DOHH2 (cell line): ENCODE measurements around the gene CYRIA.

ENCODE experiments used
- H3F3A ChIP-seq: fragments of 200-600 bp; sonication (generic), shearing (Covaris generic); 2 replicates; pipeline ENCODE4 v1.6.0; 2016; ENCODE audit warnings: antibody characterized with exemption, mild to moderate bottlenecking; ENCODE audit not compliant: control insufficient read depth, insufficient read depth
- H3K27ac ChIP-seq: fragments of 200-600 bp; sonication (generic); 2 replicates; pipeline ENCODE4 v1.5.1; 2014; ENCODE audit warnings: low read depth, mild to moderate bottlenecking, low read length, moderate library complexity
- H3K27me3 ChIP-seq: fragments of 200-600 bp; sonication (generic); 2 replicates; pipeline ENCODE4 v1.6.1; 2014; ENCODE audit warnings: mild to moderate bottlenecking, low read length, mixed read lengths; ENCODE audit not compliant: control insufficient read depth
- H3K36me3 ChIP-seq: fragments of 200-600 bp; sonication (generic); 2 replicates; pipeline ENCODE4 v1.6.1; 2014; ENCODE audit warnings: mild to moderate bottlenecking, low read length, moderate library complexity, mixed read lengths; ENCODE audit not compliant: control insufficient read depth
- H3K4me1 ChIP-seq: fragments of 200-600 bp; sonication (generic); 2 replicates; pipeline ENCODE4 v1.6.1; 2014; ENCODE audit warnings: mild to moderate bottlenecking, low read length, mixed read lengths; ENCODE audit not compliant: control insufficient read depth
- H3K4me2 ChIP-seq: fragments of 200-600 bp; sonication (generic); 2 replicates; pipeline ENCODE4 v1.6.0; 2014; ENCODE audit warnings: mild to moderate bottlenecking, low read length, moderate library complexity
- H3K4me3 ChIP-seq: fragments of 200-600 bp; sonication (generic); 2 replicates; pipeline ENCODE4 v1.5.1; 2014; ENCODE audit warnings: mild to moderate bottlenecking, low read length, mixed read lengths
- H3K79me2 ChIP-seq: fragments of 200-600 bp; sonication (generic); 2 replicates; pipeline ENCODE4 v1.6.1; 2014; ENCODE audit warnings: mild to moderate bottlenecking, low read length, mixed read lengths; ENCODE audit not compliant: control insufficient read depth
- H3K9me2 ChIP-seq: fragments of 200-600 bp; sonication (generic); replicated peaks from 2 replicates; pipeline ENCODE4 v1.6.1; 2014; ENCODE audit warnings: mild to moderate bottlenecking, low read length, mixed read lengths; ENCODE audit not compliant: control insufficient read depth
- H3K9me3 ChIP-seq: fragments of 200-600 bp; sonication (generic); 2 replicates; pipeline ENCODE4 v1.6.1; 2014; ENCODE audit warnings: antibody characterized with exemption, low read length, mixed read lengths; ENCODE audit not compliant: control insufficient read depth, insufficient read depth
- H4K20me1 ChIP-seq: fragments of 200-600 bp; sonication (generic); 2 replicates; pipeline ENCODE4 v1.6.0; 2014; ENCODE audit warnings: low read depth, mild to moderate bottlenecking, antibody characterized with exemption, low read length, moderate library complexity; ENCODE audit not compliant: control insufficient read depth, insufficient read depth
- EZH2phosphoT487 ChIP-seq: fragments of 200-600 bp; sonication (generic); IDR thresholded peaks from 2 replicates; pipeline ENCODE4 v1.6.1; 2017; ENCODE audit warnings: borderline replicate concordance, mild to moderate bottlenecking, antibody characterized with exemption, low read length, moderate library complexity, mixed read lengths
- TF ChIP-seq, protein P1 (sequence below): fragments of 200-600 bp; sonication (generic); IDR thresholded peaks from one replicate; pipeline ENCODE4 v1.5.1; 2014; ENCODE audit warnings: antibody characterized with exemption, mild to moderate bottlenecking, low read depth, low read length; ENCODE audit not compliant: poor library complexity, severe bottlenecking

The CYRIA gene

DNA sequence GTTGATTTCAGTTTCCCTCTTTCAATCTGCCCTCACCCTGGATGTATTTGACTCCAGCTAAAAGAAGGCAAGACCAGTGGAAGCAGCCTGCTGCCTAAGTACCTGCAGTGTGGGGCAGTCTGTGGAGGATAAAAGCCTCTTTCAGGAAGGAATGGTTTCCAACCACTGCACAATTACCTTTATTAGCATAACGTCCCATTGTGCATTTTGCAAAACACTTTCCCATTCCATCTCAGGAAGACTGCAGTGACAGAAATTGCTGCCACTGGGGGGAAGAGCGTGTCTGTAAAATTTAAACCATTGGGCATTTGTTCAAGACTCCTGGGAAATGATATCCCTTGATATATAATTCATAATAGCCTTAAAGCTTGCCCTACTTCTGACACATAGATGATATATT, 26.2 kb downstream of the CYRIA start:
- peak overlapping the region; percentile 73 for H3K4me2 ChIP-seq
- no peaks in the 10 kb centered on the region for H3K27me3 ChIP-seq

DNA sequence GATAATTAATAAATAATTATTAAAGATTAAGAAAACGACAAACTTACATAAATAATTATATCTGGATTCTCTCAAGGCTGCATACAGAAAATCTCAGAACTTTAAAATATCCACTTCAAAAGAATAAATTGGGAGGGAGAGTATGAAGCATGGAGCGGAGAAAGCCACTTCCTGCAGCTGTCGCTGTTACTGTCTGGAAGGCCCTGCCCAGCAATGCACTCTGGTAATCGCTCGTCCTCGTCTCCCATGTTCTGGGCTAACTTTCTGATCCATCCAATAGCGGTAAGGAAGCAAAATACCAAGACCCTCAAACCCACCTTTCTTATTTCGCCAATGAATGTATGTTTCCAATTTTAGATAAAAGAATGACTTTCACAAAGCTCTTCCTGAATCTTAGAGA, 26.7 kb downstream of the CYRIA start:
- Histone ChIP-seq H3K27ac (peak overlapping the region; percentile 69), H3K79me2 (peaks cover 15% of the 10 kb centered on the region), H3K4me3 (peak overlapping the region; percentile 63), H3K27me3 (no peaks in the 10 kb centered on the region), H3K9me2 (no peaks in the 10 kb centered on the region), H3K4me1 (peaks cover 75% of the 10 kb centered on the region), H3K9me3 (no peaks in the 10 kb centered on the region), H4K20me1 (no peaks in the 10 kb centered on the region), H3F3A (peaks cover 3% of the 10 kb centered on the region; the same call in 1 of the 2 replicates), H3K36me3 (peaks cover 18% of the 10 kb centered on the region), H3K4me2 (peak overlapping the region; percentile 73)
- TF ChIP-seq EZH2phosphoT487, result no peak
- TF ChIP-seq, protein P1, sequence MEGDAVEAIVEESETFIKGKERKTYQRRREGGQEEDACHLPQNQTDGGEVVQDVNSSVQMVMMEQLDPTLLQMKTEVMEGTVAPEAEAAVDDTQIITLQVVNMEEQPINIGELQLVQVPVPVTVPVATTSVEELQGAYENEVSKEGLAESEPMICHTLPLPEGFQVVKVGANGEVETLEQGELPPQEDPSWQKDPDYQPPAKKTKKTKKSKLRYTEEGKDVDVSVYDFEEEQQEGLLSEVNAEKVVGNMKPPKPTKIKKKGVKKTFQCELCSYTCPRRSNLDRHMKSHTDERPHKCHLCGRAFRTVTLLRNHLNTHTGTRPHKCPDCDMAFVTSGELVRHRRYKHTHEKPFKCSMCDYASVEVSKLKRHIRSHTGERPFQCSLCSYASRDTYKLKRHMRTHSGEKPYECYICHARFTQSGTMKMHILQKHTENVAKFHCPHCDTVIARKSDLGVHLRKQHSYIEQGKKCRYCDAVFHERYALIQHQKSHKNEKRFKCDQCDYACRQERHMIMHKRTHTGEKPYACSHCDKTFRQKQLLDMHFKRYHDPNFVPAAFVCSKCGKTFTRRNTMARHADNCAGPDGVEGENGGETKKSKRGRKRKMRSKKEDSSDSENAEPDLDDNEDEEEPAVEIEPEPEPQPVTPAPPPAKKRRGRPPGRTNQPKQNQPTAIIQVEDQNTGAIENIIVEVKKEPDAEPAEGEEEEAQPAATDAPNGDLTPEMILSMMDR, result peak; percentile 9

More for the DNA sequence above, 26.2 kb downstream of the CYRIA start:
- Histone ChIP-seq H3F3A (peaks cover 3% of the 10 kb centered on the region; the same call in 1 of the 2 replicates), H3K36me3 (peaks cover 18% of the 10 kb centered on the region), H3K4me3 (peak overlapping the region; percentile 63), H3K79me2 (peaks cover 15% of the 10 kb centered on the region), H3K9me3 (no peaks in the 10 kb centered on the region), H3K4me1 (peaks cover 72% of the 10 kb centered on the region), H3K27ac (peak overlapping the region; percentile 69), H3K9me2 (no peaks in the 10 kb centered on the region), H4K20me1 (no peaks in the 10 kb centered on the region)
- TF ChIP-seq, protein P1, result no peak
- TF ChIP-seq EZH2phosphoT487, result no peak

DNA sequence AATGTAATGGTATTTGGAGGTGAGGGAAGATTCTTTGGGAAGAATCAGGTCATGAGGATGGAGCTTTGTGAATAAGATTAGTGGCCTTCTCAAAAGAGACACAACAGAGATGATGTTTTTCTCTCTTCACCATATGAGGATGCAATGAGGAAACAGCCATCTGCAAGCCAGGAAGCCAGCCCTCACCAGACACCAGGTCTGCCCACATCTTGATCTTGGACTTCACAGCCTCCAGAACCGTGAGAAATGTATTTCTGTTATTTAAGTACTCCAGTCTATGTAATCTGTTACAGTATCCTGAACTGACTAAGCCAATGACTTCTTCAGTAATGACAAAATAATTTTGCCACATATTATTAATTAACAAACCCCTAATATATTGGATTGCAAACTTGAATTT, 28.3 kb downstream of the CYRIA start:
- TF ChIP-seq, protein P1, result no peak
- TF ChIP-seq EZH2phosphoT487, result no peak
- Histone ChIP-seq H3F3A (peaks cover 3% of the 10 kb centered on the region; the same call in 1 of the 2 replicates), H3K27me3 (no peaks in the 10 kb centered on the region), H3K4me3 (no peak overlapping the region), H3K9me3 (no peaks in the 10 kb centered on the region), H3K9me2 (no peaks in the 10 kb centered on the region), H3K4me1 (peaks cover 89% of the 10 kb centered on the region), H3K36me3 (peaks cover 18% of the 10 kb centered on the region), H3K79me2 (peaks cover 17% of the 10 kb centered on the region), H3K4me2 (no peak overlapping the region; the same call in 1 of the 2 replicates), H3K27ac (no peak overlapping the region), H4K20me1 (no peaks in the 10 kb centered on the region)
